ENCODE measurements around the gene MED29. TPM values are rescaled to one million over a fixed set of nuclear protein-coding genes. Genes with fewer than 3 reads are reported as not detected.
A peak's percentile ranks its signal among the peaks of the same experiment; 100 is the strongest.

The MED29 gene
- total RNA-seq, 1 experiment from 2014 or later, result 42.9 TPM

- no peak for DNase-seq (ENCODE audit: low spot score)
- peaks cover 54% of the 10 kb centered on the region for H3K36me3 Mint-ChIP-seq
- H3K9me3 Mint-ChIP-seq, result no peaks in the 10 kb centered on the region
- CTCF ChIA-PET, result interaction anchor here (1.7 kb wide), 1 partner anchor 29 kb away, joined by 4 read pairs; the partner anchor contains the start of gene SAMD4B
- ATAC-seq, result no peak
- no peaks in the 10 kb centered on the region for H3K27me3 Mint-ChIP-seq (ENCODE audit: low read depth)
- H3K4me3 Mint-ChIP-seq, result no peak overlapping the region
- TF ChIP-seq SOX15 (CRISPR knock-in tag; IDR thresholded peaks at IDR 0.05), result no peak
- no peak for TF ChIP-seq STAT6 (CRISPR knock-in tag; conservative IDR thresholded peaks at IDR 0.05; ENCODE audit: low read depth)
- TF ChIP-seq CBFB (CRISPR knock-in tag; IDR thresholded peaks at IDR 0.05; ENCODE audit: low read depth), result no peak
- TF ChIP-seq ATF3 (CRISPR knock-in tag; conservative IDR thresholded peaks at IDR 0.05), result no peak
- TF ChIP-seq ZBTB21 (CRISPR knock-in tag; IDR thresholded peaks at IDR 0.05; ENCODE audit: borderline replicate concordance), result no peak
- TF ChIP-seq ZMAT4 (CRISPR knock-in tag; IDR thresholded peaks at IDR 0.05), result no peak
- no peak for TF ChIP-seq ESRRA (CRISPR knock-in tag; IDR thresholded peaks at IDR 0.05; ENCODE audit: borderline replicate concordance)
- no peak for TF ChIP-seq ZNF281 (CRISPR knock-in tag; IDR thresholded peaks at IDR 0.05)
- POLR2A ChIA-PET, result no interaction called here
- H3K4me1 Mint-ChIP-seq, result no peaks in the 10 kb centered on the region
- H3K27ac Mint-ChIP-seq, result no peak overlapping the region
Measured at GRCh38 chr19:39370735-39371134, 20.4 kb upstream of the MED29 start.

- POLR2A ChIA-PET, result no interaction called here
- no peaks in the 10 kb centered on the region for H3K4me1 Mint-ChIP-seq
- DNase-seq (ENCODE audit: low spot score), result no peak
- H3K9me3 Mint-ChIP-seq, result no peaks in the 10 kb centered on the region
- peak overlapping the region; percentile 44 for H3K27ac Mint-ChIP-seq
- ATAC-seq, result no peak
- peaks cover 64% of the 10 kb centered on the region for H3K36me3 Mint-ChIP-seq
- no peaks in the 10 kb centered on the region for H3K27me3 Mint-ChIP-seq (ENCODE audit: low read depth)
- H3K4me3 Mint-ChIP-seq, result no peak overlapping the region
- TF ChIP-seq IRF2 (CRISPR knock-in tag; IDR thresholded peaks at IDR 0.05; ENCODE audit: borderline replicate concordance, low read depth) (no peak), USF2 (CRISPR knock-in tag; IDR thresholded peaks at IDR 0.05) (no peak), ZNF281 (CRISPR knock-in tag; IDR thresholded peaks at IDR 0.05) (no peak), ZMAT4 (CRISPR knock-in tag; IDR thresholded peaks at IDR 0.05) (no peak), JUN (CRISPR knock-in tag; IDR thresholded peaks at IDR 0.05) (no peak), ZNF425 (CRISPR knock-in tag; conservative IDR thresholded peaks at IDR 0.05) (no peak), AR (CRISPR knock-in tag; IDR thresholded peaks at IDR 0.05) (no peak), TEAD1 (CRISPR knock-in tag; IDR thresholded peaks at IDR 0.05) (no peak), PREB (CRISPR knock-in tag; IDR thresholded peaks at IDR 0.05; ENCODE audit: borderline replicate concordance) (no peak)
- CTCF ChIA-PET, result no interaction called here
Measured at GRCh38 chr19:39372047-39372802, 19.0 kb upstream of the MED29 start.

Data from WTC11 (cell line).